Uterus (tissue), 4 donors: ENCODE results near the gene DPF3. TPM values are rescaled to one million over a fixed set of nuclear protein-coding genes. Genes with fewer than 3 reads are reported as not detected.

Experiments
- DNase-seq, 2 donors: peaks; one replicate each; pipeline ENCODE4 v3.0.0-alpha.2; 2019 to 2020
- H3K27ac ChIP-seq, 2 donors: fragments of 200-600 bp; sonication (generic); 1 replicate in 1 of 2; 2 replicates in 1 of 2; pipeline ENCODE4 v1.5.1; 2016 to 2018
- H3K27me3 ChIP-seq, 2 donors: fragments of 200-600 bp; sonication (generic); one replicate each; pipeline ENCODE4 v1.5.1; 2018 to 2019; ENCODE audit warnings: control low read depth in 1 of 2
- H3K36me3 ChIP-seq, 2 donors: fragments of 200-600 bp; sonication (generic); one replicate each; pipeline ENCODE4 v1.5.1; 2019; ENCODE audit warnings: control low read depth in 1 of 2
- H3K4me1 ChIP-seq, 2 donors: fragments of 200-600 bp; sonication (generic); one replicate each; pipeline ENCODE4 v1.5.1; 2018 to 2019; ENCODE audit warnings: control low read depth in 1 of 2
- H3K4me3 ChIP-seq, 2 donors: fragments of 200-600 bp; sonication (generic); 1 replicate in 1 of 2; 2 replicates in 1 of 2; pipeline ENCODE4 v1.5.1; 2018 to 2019; ENCODE audit warnings: mild to moderate bottlenecking in 1 of 2
- H3K9me3 ChIP-seq, 2 donors: fragments of 200-600 bp; sonication (generic); one replicate each; pipeline ENCODE4 v1.5.1; 2019; ENCODE audit warnings: control low read depth in 1 of 2
- POLR2A ChIP-seq, 2 donors: fragments of 450-650 bp; IDR thresholded peaks; one replicate each; pipeline ENCODE4 v1.6.1; 2016; ENCODE audit warnings: antibody characterized with exemption in 2 of 2, mild to moderate bottlenecking in 1 of 2, moderate library complexity in 1 of 2
- intact Hi-C: fragments of 100-400 bp; cut with DNase I; formaldehyde crosslinking; loops from one replicate; pipeline ENCODE4 v1.15.1; 2023; ENCODE audit warnings: low total_unique reads
- total RNA-seq, 4 donors: library from RNA; depleted of rRNA in 3 of 4; stranded (reverse); fragments of >200 nt in 3 of 4; gene quantifications; one replicate each; pipeline versions ENCODE4 v1.1.0 to v1.2.4, GENCODE V29; 2014 to 2023
- TF ChIP-seq, protein P1 (sequence below), 4 experiments: fragments of 200-600 bp in 2 of 4; fragments of 450-650 bp in 2 of 4; sonication (generic) in 2 of 4; IDR thresholded peaks; one replicate each; pipeline ENCODE4 v1.5.1; 2016 to 2019; ENCODE audit warnings: antibody characterized with exemption in 4 of 4, mild to moderate bottlenecking in 2 of 4, moderate library complexity in 1 of 4
- donor health status: DM: yes; HTN: yes; CAD: no.

Gene DPF3
- total RNA-seq, 4 donors from 2014 or later: 1.6 to 2.8 TPM; not detected in 2

DNA sequence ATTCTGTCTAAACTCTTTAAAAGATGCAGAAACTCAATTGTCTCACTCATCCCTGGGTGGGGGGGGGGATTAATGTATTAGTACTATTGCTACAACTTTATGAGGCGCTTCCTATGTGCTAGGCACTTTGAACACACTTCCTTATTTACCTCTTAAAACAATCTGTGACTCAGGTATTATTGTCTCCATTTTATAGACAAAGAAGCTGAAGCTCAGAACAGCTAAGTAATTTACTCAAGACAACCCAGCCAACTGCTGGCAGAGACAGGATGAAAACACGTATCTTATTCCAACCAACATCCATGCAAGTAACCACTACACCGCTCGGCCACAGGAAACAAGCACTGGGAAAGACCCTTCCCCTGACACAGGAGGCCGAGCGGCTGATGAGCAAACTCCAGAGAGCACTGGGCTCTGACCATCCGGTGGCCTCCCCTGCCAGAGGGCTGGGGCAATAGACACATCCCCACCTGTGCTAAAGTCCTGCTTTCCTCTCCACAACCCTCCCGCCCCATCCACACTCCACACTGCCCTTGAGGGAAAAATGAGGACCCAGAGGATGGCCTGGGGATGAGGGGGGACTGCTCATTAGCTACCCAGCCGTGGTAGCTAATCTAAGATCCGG is 244.2 kb downstream of the DPF3 start:
- Histone ChIP-seq H3K27ac (no peak overlapping the region), H3K4me1 (no peaks in the 10 kb centered on the region), H3K4me3 (no peak overlapping the region), H3K36me3 (no peaks in the 10 kb centered on the region), H3K27me3 (no peaks in the 10 kb centered on the region), H3K9me3 (no peaks in the 10 kb centered on the region)
- no peak for DNase-seq
- TF ChIP-seq POLR2A (IDR thresholded peaks at IDR 0.05): no peak
- TF ChIP-seq, protein P1, sequence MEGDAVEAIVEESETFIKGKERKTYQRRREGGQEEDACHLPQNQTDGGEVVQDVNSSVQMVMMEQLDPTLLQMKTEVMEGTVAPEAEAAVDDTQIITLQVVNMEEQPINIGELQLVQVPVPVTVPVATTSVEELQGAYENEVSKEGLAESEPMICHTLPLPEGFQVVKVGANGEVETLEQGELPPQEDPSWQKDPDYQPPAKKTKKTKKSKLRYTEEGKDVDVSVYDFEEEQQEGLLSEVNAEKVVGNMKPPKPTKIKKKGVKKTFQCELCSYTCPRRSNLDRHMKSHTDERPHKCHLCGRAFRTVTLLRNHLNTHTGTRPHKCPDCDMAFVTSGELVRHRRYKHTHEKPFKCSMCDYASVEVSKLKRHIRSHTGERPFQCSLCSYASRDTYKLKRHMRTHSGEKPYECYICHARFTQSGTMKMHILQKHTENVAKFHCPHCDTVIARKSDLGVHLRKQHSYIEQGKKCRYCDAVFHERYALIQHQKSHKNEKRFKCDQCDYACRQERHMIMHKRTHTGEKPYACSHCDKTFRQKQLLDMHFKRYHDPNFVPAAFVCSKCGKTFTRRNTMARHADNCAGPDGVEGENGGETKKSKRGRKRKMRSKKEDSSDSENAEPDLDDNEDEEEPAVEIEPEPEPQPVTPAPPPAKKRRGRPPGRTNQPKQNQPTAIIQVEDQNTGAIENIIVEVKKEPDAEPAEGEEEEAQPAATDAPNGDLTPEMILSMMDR (IDR thresholded peaks at IDR 0.05): no peak
- intact Hi-C loops: no loop called here

DNA sequence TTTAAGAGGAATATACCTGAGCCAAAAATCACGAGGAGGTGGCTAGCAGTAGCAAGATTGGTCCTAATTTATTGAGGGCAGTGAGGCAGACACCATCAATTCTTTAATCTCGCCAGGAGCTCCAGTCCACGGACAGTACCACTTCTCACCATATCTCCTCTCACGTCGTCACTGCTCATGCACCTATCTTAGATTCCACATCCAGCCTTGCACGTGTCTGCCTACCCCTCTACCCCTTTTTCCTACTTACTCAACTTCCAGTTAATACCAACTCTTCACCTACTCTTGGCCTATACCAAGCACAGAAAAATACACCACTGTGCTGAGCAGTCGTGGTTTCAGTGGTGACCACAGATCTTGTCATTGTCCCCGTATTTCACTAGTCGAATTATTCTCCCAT is 246.1 kb downstream of the DPF3 start:
- Histone ChIP-seq H3K36me3 (no peaks in the 10 kb centered on the region), H3K9me3 (no peaks in the 10 kb centered on the region), H3K4me1 (no peaks in the 10 kb centered on the region), H3K27ac (no peak overlapping the region), H3K27me3 (no peaks in the 10 kb centered on the region), H3K4me3 (no peak overlapping the region)
- no peak for TF ChIP-seq POLR2A (IDR thresholded peaks at IDR 0.05)
- TF ChIP-seq, protein P1 (IDR thresholded peaks at IDR 0.05): no peak
- no peak for DNase-seq
- intact Hi-C loops: no loop called here

DNA sequence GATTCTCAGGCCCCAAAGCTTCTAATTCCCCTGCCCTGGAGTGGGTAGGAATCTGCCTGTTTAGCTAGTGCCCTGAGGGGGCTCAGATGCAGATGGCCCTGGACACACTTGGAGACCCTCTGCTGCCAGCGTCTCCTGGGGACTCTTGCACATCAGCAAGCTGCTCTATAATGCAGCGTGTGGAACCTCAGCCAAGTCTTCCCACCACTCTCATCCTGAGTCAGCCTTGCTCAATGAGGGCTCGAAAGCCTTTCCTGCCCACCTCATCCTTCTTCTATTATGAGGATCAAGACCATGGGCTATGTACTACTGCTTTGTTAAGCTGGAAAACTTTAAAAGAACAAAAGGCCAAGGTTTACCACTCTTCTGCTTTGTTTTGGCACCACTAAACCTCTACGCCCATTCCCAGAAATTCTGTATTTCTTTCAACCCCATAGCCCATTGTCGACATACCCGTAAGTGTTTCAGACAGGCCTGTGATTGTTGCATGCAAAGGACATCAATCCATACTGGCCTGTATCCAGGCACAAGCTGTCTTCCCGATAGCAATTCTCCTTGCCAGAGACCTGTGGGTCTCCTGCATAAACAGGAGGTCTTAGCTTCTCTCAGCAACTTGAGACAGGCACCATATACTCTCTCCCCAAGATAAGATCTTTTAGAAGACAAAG is 246.9 kb downstream of the DPF3 start:
- intact Hi-C loops: no loop called here
- Histone ChIP-seq H3K9me3 (no peaks in the 10 kb centered on the region), H3K36me3 (no peaks in the 10 kb centered on the region), H3K27me3 (no peaks in the 10 kb centered on the region), H3K27ac (no peak overlapping the region), H3K4me3 (no peak overlapping the region), H3K4me1 (no peaks in the 10 kb centered on the region)
- DNase-seq: no peak
- TF ChIP-seq POLR2A (IDR thresholded peaks at IDR 0.05): no peak
- TF ChIP-seq, protein P1 (IDR thresholded peaks at IDR 0.05): no peak

DNA sequence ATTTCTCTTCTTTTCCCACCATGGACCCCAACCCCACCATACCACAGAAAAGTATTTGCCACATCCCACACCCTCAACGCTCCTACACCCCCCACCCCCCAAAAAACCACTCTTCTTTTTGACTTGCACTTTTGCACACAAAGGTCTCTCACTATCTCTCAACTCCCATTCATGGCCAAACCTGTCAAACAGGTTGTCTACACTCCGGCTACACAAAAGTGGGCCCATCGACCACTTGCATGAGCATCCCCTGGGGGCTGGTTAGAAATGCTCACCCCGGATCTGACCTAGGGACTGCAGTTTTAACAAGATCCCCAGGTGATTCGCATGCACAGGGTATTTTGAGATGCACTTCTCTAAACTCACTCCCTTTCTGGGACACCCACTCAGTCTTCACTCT is 248.2 kb downstream of the DPF3 start:
- DNase-seq: no peak
- H3K9me3 ChIP-seq: no peaks in the 10 kb centered on the region
- intact Hi-C loops: no loop called here

More for the DNA sequence above, 248.2 kb downstream of the DPF3 start:
- no peak for TF ChIP-seq POLR2A (IDR thresholded peaks at IDR 0.05)
- TF ChIP-seq, protein P1 (IDR thresholded peaks at IDR 0.05): no peak
- no peaks in the 10 kb centered on the region for H3K27me3 ChIP-seq
- H3K4me3 ChIP-seq: no peak overlapping the region
- H3K4me1 ChIP-seq: no peaks in the 10 kb centered on the region
- H3K36me3 ChIP-seq: no peaks in the 10 kb centered on the region
- H3K27ac ChIP-seq: no peak overlapping the region
